NCI-H510A (cell line): ENCODE data around the gene GBF1.

Source experiments
- DNase-seq: peaks from one replicate; lab custom pipeline; 2025; lab: John Stamatoyannopoulos, UW

The GBF1 gene

DNA sequence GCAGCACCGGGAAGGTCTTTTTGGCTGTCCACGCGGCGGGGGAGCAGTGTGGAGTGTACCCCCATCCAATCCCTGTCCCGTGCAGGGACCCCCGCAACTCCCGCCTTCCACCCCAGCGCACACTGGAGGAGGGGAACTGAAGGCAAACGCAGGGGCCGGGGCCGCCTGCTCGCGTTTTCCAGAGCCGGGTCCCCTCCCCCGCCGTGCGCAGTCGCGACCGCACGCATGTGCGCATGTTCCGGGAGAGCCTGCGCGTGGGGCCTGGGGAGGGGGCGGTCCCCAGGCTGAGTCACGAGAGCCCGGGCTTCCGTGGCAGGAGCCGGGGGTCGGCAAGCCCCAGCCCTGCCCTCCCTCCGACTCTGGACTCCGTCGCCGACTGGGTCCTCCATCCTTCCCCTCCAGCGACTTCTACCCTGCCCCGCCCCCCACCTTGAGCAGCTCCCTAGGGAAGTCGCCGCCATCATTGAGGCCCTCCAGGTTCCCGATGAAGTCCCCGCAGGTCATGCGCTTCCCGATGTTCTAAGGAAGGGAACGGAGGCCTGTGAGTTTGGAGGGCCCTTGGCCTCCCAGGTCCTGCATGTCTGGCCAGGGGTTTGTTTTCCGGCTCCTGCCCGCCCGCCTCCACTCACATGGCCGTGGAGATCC is 165.2 kb downstream of the GBF1 start:
- DNase-seq, result no peak

DNA sequence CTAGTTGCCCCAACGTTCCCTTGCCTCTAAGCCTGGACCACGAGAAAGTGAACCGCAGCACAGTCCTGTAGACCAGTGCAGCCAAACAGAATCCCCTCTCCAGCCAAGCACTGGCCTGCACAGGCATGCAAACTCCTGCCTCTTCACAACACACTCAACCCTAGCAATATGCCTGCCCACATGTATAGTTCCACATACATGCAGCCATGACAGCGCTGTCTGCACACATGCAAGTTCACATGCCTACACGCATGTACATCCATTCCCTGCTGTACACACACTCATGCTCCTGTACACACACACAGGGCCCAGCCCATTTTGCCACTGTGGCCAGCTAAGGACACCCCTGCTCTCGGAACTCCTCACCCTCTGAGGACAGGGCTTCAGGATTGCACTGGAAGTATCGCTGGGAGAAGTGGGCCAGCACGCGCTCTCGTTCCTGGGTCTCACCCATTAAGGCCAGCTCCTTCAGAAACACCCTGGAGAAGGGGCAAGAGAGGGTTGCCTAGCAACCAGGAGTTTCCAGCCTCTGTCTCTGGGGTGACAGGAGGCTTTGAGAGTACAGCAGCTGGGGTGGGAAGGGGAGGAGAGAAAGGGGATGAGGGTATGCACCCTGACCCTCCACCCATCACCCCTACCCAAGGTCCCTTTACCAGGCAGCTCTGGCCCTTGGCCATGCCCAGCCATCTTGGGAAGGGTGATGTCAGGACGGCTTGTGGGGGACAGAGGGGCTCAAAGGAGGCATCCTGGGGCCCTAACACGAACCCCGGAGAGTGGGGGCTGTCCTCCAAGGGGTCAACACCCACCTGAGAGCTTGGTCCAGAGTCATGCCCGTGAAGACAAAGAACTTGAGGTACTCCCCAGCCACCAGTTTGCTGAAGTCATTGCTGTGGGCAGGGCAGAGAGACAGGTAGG is 166.3 kb downstream of the GBF1 start:
- DNase-seq, result no peak

DNA sequence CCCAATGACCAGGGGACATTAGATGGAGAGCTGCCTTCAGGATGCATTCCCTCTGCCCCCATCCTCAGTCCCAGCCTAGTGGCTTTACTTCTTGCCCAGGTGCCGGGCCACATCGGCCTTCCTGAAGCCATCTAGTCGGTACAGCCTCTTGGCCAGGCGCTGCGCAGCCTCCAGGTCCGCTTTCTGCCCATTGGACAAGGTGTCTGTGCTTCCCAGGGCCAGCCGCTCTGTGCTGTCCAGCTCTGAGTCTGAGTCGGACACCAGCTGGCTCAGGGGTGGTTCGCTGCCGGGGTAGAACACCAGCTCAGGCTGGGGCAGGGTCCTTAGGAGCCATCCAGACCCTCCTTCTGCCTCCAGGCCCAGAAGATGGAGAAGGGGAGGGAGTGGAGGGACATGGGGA is 167.0 kb downstream of the GBF1 start:
- DNase-seq, result no peak

DNA sequence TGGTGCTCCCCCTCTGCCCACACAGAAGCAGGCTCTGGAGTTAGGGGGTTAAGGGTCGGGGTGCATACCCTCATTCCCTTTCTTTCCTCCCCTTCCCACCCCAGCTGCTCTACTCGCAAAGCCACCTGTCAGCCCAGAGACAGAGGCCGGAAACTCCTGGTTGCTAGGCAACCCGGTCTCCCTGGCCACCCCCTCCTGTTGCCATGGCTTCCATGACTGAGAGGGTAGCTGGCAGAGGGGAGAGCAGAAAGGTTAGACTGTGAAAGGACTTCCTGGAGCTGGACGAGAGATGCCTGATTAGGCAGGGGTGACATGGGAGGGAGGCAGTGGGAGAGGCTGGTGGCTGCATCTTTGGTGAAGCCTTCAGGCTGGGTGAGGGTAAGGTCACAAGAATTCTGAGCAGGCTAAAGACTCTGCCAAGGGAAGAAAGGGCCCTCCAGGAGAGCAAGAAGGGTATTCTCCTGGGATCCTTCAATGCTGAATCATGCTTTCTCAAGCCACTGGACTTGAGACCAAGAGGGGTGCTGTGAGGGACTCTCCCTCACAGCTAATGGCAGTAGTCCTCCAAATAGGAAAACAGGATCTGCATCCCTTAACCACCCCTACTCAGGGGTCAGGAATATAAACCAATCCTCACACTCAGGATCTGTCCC is 167.8 kb downstream of the GBF1 start:
- DNase-seq, result peak; percentile 86

DNA sequence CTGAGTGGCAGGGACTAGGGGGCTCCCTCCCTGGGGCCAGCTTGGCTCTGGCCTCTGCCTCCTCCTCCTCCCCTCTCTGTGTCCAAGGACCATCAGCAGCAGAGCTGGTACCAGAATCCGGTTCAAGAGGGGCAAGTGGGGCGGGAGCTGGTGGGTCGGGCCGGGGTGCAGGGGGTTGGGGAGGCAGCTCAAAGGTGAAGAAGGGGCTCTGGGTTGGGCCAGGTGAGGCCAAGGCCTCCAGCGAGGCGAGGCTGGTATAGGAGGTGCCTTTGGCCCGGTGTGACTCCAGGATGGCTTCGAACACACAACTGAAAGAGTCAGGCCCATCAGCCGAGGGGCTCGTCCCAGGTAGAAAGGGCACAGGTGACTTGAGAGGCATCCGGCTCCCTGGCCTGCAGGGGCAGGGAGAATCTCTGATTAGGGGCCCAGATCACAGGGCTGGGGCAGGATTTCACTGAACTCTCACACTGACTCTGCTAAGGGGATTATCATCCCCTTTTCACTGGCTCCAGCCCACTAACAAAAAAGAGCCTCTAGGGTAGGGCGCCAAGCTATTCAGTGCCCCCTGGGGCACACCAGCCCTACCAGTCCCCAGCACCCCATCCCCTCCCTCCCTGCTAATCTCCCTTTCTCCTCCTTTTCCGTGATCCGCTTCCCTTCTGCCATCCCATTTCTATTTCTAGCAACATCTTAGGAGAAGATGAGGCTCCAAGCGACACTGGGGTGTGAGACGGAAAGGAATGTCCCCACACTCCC is 168.7 kb downstream of the GBF1 start:
- no peak for DNase-seq

DNA sequence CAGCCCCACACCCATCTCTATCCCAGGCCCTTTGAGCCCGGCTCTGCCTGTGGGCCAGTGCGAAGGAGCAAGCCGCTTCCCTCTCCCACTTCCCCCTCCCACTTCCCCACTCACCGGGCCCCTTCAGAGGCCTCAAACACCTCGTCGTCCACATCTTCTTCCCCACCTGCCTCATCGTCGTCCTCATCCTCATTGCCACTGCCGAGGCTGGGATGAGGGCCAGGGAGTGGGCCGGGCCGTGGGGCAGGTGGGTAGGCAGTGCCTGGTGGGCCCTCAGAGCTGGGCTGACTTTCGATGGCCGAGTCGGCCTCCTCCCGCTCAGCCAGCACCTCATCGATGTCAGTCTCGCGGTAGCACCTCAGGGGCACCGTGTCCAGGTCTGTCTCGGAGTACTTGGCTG is 169.4 kb downstream of the GBF1 start:
- no peak for DNase-seq

DNA sequence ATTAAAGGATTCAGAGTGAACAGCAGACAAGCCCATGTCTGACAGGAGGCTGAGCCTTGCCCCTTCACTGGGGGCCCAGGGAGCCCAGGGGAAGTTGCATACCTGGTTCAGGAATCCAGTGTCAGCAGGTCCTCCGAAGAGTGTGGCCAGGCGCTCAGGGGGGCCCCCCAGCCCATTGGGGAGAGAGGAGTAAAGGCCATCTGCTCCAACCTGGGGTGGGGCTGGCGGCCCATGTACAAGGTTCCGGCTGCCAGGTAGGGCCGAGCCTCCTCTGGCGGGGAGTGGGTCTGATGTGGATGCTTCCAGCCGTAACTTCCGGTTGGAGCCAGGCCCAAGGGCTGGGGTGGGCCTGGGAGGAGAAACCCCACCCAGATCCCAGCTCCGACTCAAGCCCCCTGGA is 171.0 kb downstream of the GBF1 start:
- no peak for DNase-seq

DNA sequence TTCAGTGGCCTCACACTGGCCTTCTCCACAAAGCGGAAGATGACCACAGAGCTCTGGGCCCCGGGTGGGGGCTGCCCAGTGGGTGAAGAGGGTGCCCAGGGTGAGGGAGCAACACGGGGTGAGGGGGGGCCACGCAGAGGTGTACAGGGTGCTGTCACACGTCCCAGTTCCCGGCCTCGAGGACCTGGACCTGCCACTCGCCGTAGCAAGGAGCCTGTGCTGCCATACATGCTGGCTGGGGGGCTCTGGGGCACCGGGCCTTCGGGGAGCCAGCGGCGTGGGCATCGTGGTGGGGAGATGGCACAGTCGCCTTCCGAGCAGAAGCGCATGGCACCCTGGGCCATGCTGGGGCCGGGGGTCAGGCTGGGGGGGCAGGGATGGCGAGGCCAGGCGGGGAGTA is 171.4 kb downstream of the GBF1 start:
- DNase-seq, result no peak

DNA sequence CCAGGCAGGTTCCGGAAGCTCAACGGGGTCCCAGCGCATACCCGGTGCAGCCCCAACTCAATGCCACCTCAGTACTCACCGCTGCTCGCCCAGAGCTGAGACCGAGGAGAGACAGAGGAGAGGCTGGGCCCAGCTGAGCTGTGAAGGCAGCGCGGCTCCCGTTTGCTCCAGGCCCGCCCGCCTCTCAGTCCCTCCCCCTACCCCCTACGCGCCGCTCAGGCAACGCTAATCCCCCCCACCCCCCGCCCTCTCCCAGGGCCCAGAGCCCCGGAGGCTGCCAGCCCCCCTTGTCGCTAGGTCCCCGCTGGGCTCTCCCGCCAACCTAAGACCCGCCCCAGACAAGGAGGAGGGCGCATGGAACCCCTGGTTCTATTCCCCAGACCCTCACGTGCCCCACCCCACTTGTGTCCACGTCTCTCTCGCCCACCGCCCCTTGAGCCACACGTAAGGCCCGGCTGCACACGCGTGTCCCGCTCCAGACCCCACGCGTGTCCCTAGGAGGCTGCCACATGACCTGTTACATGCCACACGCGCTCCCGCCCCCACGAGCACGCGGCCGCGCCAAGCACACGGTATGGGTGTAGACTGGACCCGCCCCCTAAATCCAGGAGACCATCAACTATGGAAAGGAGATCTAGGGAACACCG is 173.4 kb downstream of the GBF1 start, which contains the start of gene PSD:
PSD (minus strand) TSS at position 164 of the 647 bp plus-strand sequence. CDS start 1,747 bp downstream, outside the sequence.
- DNase-seq, result peak; percentile 82

DNA sequence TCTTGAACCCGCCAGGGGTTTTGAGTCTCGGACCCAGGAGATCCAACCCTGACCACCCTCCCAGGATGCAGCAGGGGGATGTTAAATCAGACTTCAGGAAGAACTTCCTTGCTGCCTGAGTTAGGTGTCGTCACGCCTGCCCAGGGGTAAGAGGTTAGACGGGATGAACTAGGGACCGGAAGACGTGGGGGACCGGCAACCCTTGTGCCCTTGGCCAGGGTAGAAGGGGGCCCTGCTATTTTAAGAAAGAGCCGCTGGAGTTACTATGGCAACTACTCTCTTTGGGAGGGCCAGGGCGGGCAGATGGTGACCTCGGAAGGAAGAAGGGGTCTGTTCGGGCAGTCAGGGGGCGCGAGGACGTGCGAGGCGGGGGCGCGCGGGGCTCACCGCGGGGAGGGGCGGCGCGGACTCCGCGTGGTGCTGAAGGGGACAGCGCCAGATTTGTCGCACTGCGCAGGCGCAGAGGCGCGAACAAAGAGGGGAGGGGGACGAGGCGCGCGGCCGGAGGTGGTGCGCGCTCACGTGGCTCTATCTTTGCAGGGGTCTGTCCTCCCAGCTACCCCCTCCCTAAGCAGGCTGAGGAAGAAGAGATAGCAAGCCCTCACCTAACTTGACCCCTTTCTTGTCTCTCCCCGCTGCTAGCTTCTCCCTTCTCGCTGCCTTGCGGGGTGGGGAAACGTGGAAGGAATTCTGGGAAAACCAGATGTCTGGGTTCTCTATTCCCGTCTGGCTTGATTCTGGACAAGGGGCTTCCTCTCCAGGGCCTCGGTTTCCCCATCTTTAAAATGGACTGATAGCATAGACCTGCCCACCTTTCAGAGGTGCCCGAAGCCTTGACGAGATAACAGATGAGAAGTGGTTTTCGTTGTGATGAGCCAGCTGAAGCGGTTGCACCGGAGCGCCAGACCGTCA is 174.2 kb downstream of the GBF1 start:
- peak; percentile 73 for DNase-seq

DNA sequence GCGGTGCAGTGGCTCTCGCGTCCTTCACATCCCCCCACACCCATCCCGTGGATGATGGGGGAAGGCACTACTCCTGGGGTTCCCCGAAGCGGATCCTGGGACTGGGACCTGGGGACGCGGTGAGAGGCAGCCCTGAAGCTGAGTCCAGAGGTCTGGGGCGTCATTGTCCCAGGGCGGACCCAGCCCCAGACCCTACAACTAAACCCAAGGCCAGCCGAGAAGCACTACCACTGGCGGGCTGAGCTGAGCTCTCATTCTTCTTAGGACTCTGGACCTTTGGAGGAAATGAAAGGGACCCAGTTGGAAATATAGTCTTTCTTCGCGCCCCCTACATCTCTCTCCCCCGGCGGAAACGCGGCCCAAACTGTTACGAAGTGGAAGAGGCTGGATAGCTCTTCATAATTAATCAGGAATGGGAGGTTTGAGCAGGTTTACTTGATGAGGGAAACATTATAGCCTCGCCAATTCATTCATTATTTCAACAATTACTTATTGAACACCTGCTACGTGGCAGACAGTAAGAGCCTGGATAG is 174.9 kb downstream of the GBF1 start:
- DNase-seq, result no peak

DNA sequence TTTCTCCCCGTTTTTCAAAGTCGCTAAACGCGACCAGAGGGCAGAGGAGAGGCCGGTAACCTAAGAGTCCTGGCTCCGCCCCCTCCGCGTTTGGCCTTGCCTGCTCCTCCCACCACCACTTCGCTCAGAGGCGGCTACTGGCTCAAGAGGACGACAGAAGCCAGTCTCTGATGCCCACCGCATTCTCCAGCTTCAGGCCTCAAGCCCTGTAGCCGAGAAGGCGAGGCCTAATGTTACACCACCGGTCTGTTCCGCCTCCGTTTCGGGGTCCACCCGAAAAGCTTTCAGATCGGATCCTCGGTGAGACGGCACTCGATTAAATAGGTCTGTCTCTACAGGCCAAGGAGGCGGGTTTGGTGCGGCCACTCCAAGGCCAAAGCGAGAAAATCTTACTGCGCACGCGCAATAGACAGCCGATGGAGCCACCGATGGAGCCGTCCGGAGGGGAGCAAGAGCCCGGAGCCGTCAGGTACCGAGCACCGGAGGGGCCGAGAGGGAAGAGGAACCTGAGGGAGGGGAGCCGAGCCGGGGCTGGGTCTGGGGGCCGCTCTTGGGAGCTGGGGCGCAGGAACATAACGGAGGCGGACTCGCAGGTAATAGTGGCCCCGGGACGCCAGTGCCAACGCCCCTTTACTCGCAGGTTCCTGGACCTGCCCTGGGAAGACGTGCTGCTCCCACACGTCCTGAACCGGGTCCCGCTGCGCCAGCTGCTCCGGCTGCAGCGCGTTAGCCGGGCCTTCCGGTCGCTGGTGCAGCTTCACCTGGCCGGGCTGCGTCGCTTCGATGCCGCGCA is 175.6 kb downstream of the GBF1 start, which contains the start of gene FBXL15:
FBXL15 (plus strand) TSS at position 123 of the 793 bp plus-strand sequence; CDS start at position 417, 294 bp downstream.
- DNase-seq, result peak; percentile 97

DNA sequence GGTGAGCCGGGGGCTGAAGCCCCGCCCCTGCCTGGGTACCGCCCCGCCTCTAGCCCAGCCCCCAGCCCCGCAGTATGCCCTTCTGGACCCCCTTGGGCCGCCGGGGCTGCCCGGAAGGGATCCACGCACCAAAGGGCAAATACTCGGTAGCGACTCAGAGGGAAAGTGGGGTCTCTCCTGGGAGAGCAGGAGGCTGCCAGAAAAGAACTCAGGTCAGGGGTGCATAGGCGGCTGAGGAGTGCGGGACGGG is 176.1 kb downstream of the GBF1 start:
- no peak for DNase-seq

DNA sequence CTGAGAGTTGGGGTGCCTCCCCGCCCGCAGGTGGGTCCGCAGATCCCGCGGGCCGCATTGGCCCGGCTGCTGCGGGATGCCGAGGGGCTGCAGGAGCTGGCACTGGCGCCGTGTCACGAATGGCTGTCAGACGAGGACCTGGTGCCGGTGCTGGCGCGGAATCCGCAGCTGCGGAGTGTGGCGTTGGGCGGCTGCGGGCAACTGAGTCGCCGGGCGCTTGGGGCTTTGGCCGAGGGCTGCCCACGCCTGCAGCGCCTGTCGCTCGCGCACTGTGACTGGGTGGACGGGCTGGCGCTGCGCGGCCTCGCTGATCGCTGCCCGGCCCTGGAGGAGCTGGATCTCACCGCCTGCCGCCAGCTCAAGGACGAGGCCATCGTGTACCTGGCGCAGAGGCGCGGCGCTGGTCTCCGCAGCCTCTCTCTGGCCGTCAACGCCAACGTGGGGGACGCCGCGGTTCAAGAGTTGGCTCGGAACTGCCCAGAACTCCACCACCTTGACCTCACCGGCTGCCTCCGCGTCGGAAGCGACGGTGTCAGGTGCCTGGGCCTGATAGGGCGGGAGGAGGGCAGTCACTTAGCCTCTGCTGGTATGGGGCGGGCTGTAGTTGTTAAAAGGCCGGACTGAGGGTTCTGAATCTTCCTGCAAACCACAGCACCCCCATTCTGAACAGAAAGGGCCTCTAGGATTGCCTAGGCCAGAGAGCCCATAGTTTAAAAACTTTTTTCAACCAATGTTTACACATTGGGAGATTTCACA is 176.6 kb downstream of the GBF1 start:
- no peak for DNase-seq

DNA sequence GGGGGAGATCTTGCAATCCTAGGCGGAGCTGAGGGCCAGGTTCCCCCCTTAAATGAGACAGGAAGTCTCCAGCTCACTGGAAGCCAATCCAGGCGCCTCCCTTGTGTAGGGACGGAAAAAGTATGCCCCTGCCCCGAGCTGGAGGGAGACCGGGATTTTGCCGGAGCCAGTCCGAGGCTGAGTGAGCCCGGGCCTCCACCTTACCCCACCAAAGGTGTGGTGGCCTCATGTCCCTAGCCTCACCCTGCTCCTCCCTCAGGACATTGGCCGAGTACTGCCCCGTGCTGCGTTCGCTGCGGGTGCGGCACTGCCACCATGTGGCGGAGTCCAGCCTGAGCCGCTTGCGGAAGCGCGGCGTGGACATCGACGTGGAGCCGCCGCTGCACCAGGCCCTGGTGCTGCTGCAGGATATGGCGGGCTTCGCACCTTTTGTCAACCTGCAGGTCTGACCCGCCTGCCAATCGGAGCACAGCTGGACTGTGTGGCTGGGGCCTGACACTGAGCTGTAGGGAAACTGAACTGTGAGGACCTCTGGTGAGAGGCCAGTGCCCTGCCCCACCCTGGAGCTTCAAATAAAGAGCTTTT is 177.3 kb downstream of the GBF1 start:
- peak; percentile 53 for DNase-seq

DNA sequence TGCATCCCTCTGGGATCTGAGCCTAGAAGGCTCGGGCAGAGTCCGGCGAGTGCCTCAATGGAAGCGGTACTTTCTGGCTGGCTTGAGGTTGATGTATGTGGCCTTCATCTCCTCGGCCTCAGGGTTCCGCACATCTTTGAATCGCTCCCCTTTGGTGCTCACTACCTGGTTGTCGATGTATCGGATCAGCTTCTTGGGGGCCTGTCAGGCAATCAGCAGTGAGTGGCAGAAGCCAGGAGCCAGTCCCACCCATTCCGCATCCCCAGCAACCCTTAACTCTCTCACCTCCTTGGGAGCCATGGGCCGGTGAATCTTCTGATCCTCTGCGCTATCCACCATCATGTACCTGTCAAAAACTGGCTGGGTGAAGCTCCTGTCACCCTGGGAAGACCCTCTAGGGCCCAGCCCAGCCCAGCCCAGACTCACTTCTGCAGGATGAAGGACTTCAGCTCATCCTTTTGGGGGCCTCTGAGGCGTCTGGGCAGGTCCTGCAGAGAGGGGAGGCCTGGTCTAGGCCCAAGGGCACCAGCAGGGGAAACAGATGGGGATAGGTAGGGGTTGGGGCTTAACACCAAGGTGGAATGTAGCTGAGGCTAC is 178.1 kb downstream of the GBF1 start:
- DNase-seq, result no peak

DNA sequence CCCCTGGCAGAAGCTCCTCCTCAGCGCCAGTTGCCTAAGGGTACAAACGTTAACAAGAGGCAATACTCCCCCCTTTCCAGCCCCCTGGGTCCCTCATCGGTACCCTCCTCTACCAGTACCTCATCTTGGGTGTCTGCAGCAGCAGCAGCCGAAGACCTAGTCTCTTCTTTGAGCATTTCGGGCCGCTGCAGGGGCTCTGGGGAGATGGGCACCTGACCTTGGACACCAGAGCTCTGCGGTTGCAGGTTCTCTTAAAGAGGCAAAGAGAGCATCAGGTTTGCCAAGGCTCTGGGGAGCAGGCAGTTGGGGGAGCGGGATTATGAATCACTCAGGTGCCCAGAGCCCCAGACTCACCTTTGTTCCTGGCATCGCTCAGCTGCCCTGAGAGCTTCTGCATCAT is 178.8 kb downstream of the GBF1 start:
- no peak for DNase-seq

DNA sequence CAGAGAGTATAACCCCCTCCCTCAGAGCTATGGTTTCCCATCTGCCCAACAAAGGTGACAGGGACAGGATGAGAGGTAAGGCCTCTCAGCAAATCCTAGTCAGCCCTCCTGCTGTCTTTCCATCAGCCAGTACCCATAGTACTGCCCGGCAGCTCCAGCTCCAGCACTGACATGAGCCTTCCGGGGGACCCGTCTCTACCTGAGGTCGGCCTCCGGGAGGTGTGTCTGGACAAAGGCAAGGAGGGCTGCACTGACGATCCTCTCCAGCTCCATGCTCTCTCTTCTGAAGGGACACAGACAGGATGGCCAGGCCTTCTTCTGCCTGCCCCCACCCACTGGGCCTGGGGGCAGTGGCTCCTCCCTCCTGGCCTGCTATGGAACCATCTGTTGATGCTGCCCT is 179.6 kb downstream of the GBF1 start:
- DNase-seq, result no peak
